Naive thymus-derived CD8-positive, alpha-beta T cell (primary cell): Measurements from ENCODE around the gene RAB44. TPM values are rescaled to one million over a fixed set of nuclear protein-coding genes. Genes with fewer than 3 reads are reported as not detected.
"Not testable (repeated sequence)": the region's sequence is repeated elsewhere in the genome, so short reads cannot be mapped to it uniquely, and the experiment has no call there.

Source experiments
- ATAC-seq, 2 donors: fragments of 150-1000 bp; cut with Tn5 transposase in 1 of 2; sonication (Bioruptor Pico), chemical (Tn5 transposase) in 1 of 2; 1 replicate in 1 of 2; 2 replicates in 1 of 2; pipeline ENCODE4 v1.10.0; 2021; ENCODE audit warnings: mild to moderate bottlenecking in 2 of 2, moderate library complexity in 2 of 2
- POLR2A ChIA-PET: fragments of 350-600 bp; sonication (Branson Sonifier 250); formaldehyde crosslinking; loops from one replicate; lab custom pipeline; 2021; ENCODE audit warnings: antibody characterized with exemption; lab: Charles Lee
- DNase-seq, 10 donors: peaks; one replicate each; pipeline versions ENCODE4 v3.0.0 to v3.0.0-alpha.2; 2020 to 2022
- H3K27ac Mint-ChIP-seq, 10 donors: one replicate each; pipeline ENCODE4 v1.8.0; 2020 to 2022; ENCODE audit warnings: mild to moderate bottlenecking in 10 of 10, mixed read lengths in 10 of 10, moderate library complexity in 4 of 10, inconsistent platforms in 1 of 10
- H3K27me3 Mint-ChIP-seq, 5 donors: one replicate each; pipeline ENCODE4 v1.8.0; 2021 to 2022; ENCODE audit warnings: mixed read lengths in 5 of 5
- H3K36me3 Mint-ChIP-seq, 3 donors: one replicate each; pipeline ENCODE4 v1.8.0; 2020 to 2022; ENCODE audit warnings: mixed read lengths in 3 of 3, mild to moderate bottlenecking in 2 of 3, inconsistent platforms in 1 of 3
- H3K4me1 Mint-ChIP-seq, 4 donors: one replicate each; pipeline ENCODE4 v1.8.0; 2021 to 2022; ENCODE audit warnings: mixed read lengths in 4 of 4
- H3K4me3 Mint-ChIP-seq, 10 donors: one replicate each; pipeline ENCODE4 v1.8.0; 2020 to 2022; ENCODE audit warnings: mild to moderate bottlenecking in 10 of 10, mixed read lengths in 10 of 10, moderate library complexity in 6 of 10, inconsistent platforms in 1 of 10
- H3K9me3 Mint-ChIP-seq, 9 donors: one replicate each; pipeline ENCODE4 v1.8.0; 2020 to 2022; ENCODE audit warnings: mixed read lengths in 9 of 9, mild to moderate bottlenecking in 3 of 9, inconsistent platforms in 1 of 9, moderate library complexity in 1 of 9
- polyA plus RNA-seq, 3 donors: library from polyadenylated mRNA; unstranded; fragments of 300-500 nt; fragmentation: Illumina TruSeq; gene quantifications; one replicate each; pipeline ENCODE4 v1.2.3, GENCODE V29; 2021
- total RNA-seq, 8 experiments: library from RNA in 2 of 8; stranded (reverse) in 2 of 8; gene quantifications; one replicate each; pipeline ENCODE4 v1.2.3 and lab custom pipeline; 2021 to 2026

The RAB44 gene
- total and polyA plus RNA-seq, 5 experiments from 2014 or later: not detected

DNA sequence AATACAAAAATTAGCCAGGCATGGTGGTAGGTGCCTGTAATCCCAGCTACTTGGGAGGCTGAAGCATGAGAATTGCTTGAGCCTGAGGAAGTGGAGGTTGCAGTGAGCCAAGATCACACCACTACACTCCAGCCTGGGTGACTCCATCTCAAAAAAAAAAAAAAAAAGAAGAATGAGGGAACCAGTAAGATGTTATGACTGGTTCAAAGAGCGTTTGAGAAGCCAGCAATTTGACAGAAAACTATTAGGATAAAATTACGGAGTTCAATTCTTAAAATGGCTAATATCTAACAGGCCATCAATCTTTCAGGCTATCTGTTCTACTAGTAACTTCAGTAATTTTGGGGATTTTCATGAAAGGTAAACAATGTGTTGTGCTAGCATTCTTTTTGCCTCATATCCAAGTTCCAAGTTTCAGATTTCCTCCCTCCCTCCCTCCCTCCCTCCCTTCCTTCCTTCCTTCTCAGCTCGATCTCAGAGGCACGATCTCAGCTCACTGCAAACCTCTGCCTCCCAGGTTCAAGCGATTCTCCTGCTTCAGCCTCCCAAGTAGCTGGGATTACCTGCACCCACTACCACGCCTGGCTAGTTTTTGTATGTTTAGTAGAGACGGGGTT lies 7.4 kb downstream of the RAB44 start:
- Mint-ChIP-seq H3K27ac (peak overlapping the region in 2 of 10 donors; percentile 37 to 57), H3K27me3 (peaks cover 0 to 11% (median 0%) of the 10 kb centered on the region in 5 donors), H3K4me1 (peaks cover 0 to 14% (median 0%) of the 10 kb centered on the region in 4 donors)
- POLR2A ChIA-PET, DNase-seq, H3K4me3 Mint-ChIP-seq, H3K36me3 Mint-ChIP-seq, H3K9me3 Mint-ChIP-seq, ATAC-seq: not testable (repeated sequence)

DNA sequence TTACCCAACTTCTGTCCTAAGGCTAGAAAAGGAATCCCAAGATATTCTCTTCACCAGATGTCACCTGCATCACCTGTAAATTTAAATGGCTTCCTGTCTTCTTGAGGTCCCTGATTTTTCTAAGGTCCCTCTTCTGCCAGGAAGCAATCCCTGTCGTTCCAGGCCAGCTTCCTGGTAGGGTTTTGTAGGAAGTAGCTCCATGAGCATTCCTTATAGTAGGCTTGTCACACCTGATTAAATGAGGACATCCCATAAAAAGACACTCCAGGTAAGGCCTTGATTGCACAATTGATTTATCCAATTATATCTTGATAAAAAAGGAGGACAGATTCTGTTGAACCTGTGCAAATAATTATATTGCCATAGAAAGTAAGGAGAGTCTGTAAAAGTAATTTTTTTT lies 8.7 kb downstream of the RAB44 start:
- ATAC-seq (no peak), DNase-seq (no peak)
- Mint-ChIP-seq H3K4me3 (no peak overlapping the region), H3K4me1 (peaks cover 0 to 7% (median 0%) of the 10 kb centered on the region in 4 donors), H3K27ac (no peak overlapping the region), H3K9me3 (no peaks in the 10 kb centered on the region), H3K36me3 (no peaks in the 10 kb centered on the region), H3K27me3 (peaks cover 0 to 11% (median 0%) of the 10 kb centered on the region in 5 donors)
- POLR2A ChIA-PET: interaction anchor here (0.7 kb wide), 1 partner anchor 410 kb away, joined by 3 read pairs; no protein-coding TSS in a partner anchor

DNA sequence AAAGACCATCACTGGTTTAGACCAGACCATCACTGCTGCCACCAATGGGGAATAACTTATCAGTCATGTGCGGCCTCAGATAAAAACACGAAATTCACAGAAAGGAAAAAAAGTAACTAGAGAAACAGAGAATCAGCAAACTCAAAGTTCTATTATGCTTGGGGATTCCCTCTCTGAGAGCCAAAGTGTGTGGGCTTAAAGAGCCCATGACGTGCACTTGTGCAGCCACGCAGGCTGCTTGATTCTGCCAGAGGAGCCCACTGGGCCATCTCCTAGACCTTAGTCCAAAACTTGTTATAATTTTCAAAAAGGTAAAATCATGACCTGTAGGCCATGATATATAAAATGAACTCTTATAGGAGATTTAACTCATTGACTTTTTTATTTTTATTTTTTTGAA lies 15.2 kb downstream of the RAB44 start:
- POLR2A ChIA-PET: no interaction called here
- H3K9me3 Mint-ChIP-seq: no peaks in the 10 kb centered on the region
- peaks cover 0 to 3% (median 0%) of the 10 kb centered on the region in 5 donors for H3K27me3 Mint-ChIP-seq
- no peaks in the 10 kb centered on the region for H3K4me1 Mint-ChIP-seq
- ATAC-seq (no peak), DNase-seq (no peak)
- H3K36me3 Mint-ChIP-seq: no peaks in the 10 kb centered on the region
- no peak overlapping the region for H3K27ac Mint-ChIP-seq
- H3K4me3 Mint-ChIP-seq: no peak overlapping the region

DNA sequence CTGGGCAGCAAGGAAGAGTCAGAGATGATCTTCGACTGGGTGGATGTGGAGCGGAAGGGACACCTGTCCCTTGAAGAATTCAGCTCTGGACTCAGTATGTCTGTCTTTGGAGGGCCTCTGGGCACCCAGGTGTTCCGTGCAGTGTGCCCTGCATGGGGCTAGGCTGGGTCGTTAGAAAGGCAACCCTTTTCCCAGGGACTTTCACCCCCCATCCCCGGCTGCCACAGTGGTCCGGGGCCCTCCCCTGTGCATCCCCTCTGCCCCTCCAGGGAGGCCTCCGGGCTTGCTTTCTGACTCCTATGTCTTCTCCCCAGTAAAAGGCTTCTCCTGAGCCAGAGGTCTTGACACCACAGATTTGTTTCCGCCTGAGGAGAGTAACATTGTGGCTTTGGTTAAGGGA lies 16.2 kb downstream of the RAB44 start:
- no peaks in the 10 kb centered on the region for H3K9me3 Mint-ChIP-seq
- no peaks in the 10 kb centered on the region for H3K4me1 Mint-ChIP-seq
- POLR2A ChIA-PET: no interaction called here
- H3K4me3 Mint-ChIP-seq: no peak overlapping the region
- H3K27ac Mint-ChIP-seq: peak overlapping the region in 1 of 10 donors; percentile 18
- ATAC-seq (no peak), DNase-seq (no peak)
- peaks cover 0 to 3% (median 0%) of the 10 kb centered on the region in 5 donors for H3K27me3 Mint-ChIP-seq
- H3K36me3 Mint-ChIP-seq: no peaks in the 10 kb centered on the region

DNA sequence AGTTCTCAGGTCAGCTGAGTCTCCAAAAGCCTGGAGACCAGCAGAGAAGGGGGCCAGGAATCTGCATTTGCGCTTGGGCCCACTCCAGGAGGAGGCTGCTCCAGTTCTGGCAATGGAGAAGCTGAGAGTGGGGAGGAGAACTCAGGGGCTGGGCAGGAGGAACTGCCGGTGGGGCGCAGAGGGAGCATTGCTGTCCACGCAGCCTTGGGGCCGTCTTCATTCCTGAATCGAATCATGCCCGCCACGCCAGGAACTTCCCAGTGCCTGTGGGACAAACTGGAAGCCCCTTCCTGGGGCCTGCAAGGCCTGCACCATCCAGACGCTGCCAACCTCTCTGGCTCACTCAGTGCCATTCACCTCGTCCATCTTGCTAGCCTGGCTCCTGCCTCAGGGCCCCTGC lies 16.9 kb downstream of the RAB44 start:
- Mint-ChIP-seq H3K9me3 (no peaks in the 10 kb centered on the region), H3K4me1 (peaks cover 0 to 2% (median under 1%) of the 10 kb centered on the region in 4 donors), H3K36me3 (no peaks in the 10 kb centered on the region), H3K27ac (no peak overlapping the region), H3K27me3 (peaks cover 0 to 3% (median 0%) of the 10 kb centered on the region in 5 donors), H3K4me3 (no peak overlapping the region)
- no peak for ATAC-seq
- POLR2A ChIA-PET: no interaction called here
- DNase-seq: no peak

DNA sequence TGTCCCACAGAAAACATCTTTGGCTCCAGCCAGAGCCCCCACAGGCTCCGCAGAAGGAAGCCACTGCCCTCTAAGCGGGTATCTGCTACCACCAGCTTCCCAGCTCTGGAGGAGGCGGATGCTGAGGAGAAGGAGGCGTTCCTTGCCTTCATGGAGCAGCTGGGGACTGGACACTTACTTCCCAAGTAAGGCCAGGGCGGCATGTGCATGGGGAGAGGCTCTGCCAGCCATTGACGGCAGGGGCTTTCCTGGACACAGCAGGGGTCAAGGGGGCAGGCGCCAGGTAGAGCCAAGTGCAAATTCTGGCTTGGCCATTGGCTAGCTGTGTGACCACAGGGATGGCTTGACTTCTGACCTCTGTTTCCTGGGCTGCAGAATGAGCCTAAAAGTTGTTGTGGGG lies 17.8 kb downstream of the RAB44 start:
- peaks cover 0 to 4% (median 1%) of the 10 kb centered on the region in 4 donors for H3K4me1 Mint-ChIP-seq
- no peaks in the 10 kb centered on the region for H3K9me3 Mint-ChIP-seq
- no peak overlapping the region for H3K4me3 Mint-ChIP-seq
- DNase-seq (no peak), ATAC-seq (no peak)
- H3K27ac Mint-ChIP-seq: no peak overlapping the region
- POLR2A ChIA-PET: no interaction called here
- peaks cover 0 to 3% (median 0%) of the 10 kb centered on the region in 5 donors for H3K27me3 Mint-ChIP-seq
- no peaks in the 10 kb centered on the region for H3K36me3 Mint-ChIP-seq

DNA sequence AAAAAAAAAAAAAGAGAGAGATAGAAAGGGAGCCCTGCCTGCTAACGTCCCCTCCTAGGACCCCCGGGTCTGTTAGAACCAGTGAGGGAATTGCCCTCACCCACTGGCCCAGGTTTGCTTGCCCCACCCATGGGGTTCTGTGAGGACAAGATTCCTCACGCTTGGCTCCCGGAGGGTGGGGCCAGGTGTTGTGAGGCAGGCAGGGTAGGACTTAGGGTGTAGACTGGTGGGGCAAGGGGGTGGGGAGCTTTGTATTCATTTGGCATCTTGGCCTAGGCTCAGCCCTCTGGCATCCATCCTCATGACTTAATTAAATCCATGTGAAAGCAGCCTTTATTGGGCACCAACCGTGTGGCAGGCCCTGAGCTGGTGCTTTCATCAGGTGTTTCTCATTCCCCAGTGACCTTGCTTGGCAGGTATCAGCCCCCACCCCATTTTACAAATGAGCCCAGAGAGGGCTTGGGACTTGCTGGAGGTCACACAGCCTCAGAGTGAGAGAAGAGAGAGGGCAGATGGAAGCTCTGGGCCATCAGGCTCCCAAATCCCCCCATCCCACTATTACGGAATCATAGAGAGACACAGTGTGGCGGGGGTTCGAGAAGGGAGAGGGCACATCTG lies 19.0 kb downstream of the RAB44 start:
- POLR2A ChIA-PET: interaction anchor here (0.7 kb wide), 1 partner anchor 18 kb away, joined by 3 read pairs; no protein-coding TSS in a partner anchor
- no peak overlapping the region for H3K4me3 Mint-ChIP-seq
- H3K27me3 Mint-ChIP-seq: peaks cover 0 to 3% (median 0%) of the 10 kb centered on the region in 5 donors
- peaks cover 0 to 4% (median 1%) of the 10 kb centered on the region in 4 donors for H3K4me1 Mint-ChIP-seq
- H3K9me3 Mint-ChIP-seq: no peaks in the 10 kb centered on the region
- H3K27ac Mint-ChIP-seq: no peak overlapping the region
- no peaks in the 10 kb centered on the region for H3K36me3 Mint-ChIP-seq
- DNase-seq: no peak
- no peak for ATAC-seq

DNA sequence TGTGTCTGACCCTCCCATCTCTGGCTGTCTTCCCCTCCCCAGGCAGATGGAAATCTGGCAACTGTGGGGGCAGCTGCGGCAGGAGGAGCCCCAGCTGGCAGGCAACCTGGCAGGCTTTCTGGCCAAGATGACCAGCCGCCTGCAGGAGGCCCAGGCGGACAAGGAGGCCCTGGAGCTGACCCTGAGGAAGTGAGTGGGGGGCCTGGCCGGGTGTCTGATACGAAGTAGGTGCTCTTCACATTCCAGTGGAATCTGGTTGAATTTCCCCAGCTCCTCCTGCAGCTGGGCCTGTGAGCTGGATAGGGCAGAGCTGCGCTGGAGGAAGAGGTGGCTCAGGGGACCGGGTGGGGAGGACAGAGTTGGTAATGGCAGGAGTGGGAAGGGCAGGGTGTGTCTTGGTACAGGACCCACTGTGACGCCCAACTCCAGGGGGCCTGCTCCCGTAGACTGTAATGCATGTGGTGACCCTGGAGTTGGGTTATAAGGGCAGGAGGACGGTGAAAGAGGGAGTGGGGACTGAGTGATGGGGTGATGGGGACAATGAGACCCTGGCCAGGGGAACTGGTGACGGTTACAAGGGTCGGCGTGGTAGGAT lies 19.7 kb downstream of the RAB44 start:
- peaks cover 0 to 4% (median 1%) of the 10 kb centered on the region in 4 donors for H3K4me1 Mint-ChIP-seq
- H3K36me3 Mint-ChIP-seq: no peaks in the 10 kb centered on the region
- DNase-seq (no peak), ATAC-seq (no peak)
- no peaks in the 10 kb centered on the region for H3K9me3 Mint-ChIP-seq
- POLR2A ChIA-PET: no interaction called here
- H3K27ac Mint-ChIP-seq: no peak overlapping the region
- H3K27me3 Mint-ChIP-seq: peaks cover 0 to 3% (median 0%) of the 10 kb centered on the region in 5 donors
- H3K4me3 Mint-ChIP-seq: no peak overlapping the region

DNA sequence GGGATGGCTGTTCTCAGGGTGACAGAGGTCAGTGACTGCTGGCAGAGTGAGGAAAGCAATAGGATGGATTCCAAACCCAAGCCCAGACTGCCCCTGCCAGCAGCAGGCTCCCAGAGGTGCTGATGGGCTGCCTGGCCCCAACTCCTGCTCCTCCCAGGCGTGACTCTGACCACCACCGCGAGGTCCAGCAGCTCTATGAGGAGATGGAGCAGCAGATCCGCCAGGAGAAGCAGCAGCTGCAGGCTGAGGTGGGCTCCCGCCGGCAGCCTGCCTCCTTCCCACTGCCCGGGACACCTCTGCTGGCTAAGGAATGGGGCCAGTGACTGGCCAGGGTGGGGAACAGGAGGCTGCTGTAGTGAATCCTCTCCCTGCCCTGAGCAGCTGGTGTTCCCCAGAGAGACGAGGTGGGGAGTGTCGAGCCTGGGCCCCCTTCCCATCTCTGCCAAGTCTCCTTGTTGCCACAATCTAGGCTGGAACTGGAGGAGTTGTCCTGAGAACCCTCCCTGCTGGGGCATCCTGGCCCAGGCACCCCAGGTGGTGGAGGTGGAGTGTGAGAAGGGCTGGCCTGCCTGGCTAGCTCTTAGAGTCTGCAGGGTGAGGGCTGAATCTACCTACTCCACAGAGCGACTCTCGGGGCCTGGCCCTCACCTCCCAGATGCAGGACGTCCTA lies 20.4 kb downstream of the RAB44 start:
- POLR2A ChIA-PET: interaction anchor here (0.7 kb wide), 1 partner anchor 19 kb away, joined by 4 read pairs; no protein-coding TSS in a partner anchor
- Mint-ChIP-seq H3K4me3 (no peak overlapping the region), H3K36me3 (no peaks in the 10 kb centered on the region), H3K27ac (no peak overlapping the region), H3K4me1 (peaks cover 0 to 4% (median 1%) of the 10 kb centered on the region in 4 donors), H3K9me3 (no peaks in the 10 kb centered on the region), H3K27me3 (peaks cover 0 to 3% (median 0%) of the 10 kb centered on the region in 5 donors)
- DNase-seq (no peak), ATAC-seq (no peak)

DNA sequence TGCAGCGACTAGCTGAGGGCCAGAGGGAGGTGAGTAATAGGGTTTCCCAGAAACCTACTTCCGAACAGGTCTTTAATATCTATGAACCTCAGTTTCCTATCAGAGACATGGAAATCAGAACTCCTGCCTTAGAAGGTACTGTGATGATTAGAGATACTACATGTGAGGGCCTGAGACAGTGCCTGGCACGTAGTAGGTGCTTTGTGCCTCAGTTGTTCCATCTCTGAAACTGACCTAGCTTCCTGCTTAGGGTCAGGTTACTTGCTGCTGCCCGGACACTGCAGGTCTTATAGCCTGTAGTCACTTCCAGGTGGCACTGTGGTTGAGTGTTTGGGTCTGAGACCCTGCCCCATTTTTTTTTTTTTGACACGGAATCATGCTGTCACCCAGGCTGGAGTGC lies 20.9 kb downstream of the RAB44 start:
- Mint-ChIP-seq H3K9me3 (no peaks in the 10 kb centered on the region), H3K4me1 (peaks cover 0 to 4% (median 1%) of the 10 kb centered on the region in 4 donors), H3K27ac (no peak overlapping the region), H3K36me3 (no peaks in the 10 kb centered on the region), H3K4me3 (no peak overlapping the region), H3K27me3 (peaks cover 0 to 3% (median 0%) of the 10 kb centered on the region in 5 donors)
- DNase-seq: no peak
- no peak for ATAC-seq
- POLR2A ChIA-PET: interaction anchor here (0.7 kb wide), 1 partner anchor 18 kb away, joined by 4 read pairs; no protein-coding TSS in a partner anchor

DNA sequence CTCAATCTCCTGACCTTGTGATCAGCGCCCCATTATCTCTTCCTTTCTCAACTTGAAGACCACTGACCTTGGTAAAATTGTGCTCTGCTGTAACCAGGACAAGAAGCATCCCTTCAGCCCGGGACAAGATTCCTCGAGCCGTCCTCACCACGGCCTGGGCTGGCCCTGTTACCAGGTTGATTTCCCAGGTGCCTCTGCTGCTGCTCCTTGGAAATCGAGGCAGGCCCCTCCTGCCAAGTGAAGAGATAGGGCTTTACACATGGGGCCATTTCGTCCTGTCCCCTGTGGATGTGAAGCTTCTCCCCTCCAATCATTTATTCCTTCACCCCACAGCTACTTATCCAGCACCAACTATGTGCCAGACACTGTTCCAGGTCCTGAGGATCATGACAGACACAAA lies 21.5 kb downstream of the RAB44 start:
- Mint-ChIP-seq H3K9me3 (no peaks in the 10 kb centered on the region), H3K4me1 (peaks cover 0 to 4% (median 1%) of the 10 kb centered on the region in 4 donors), H3K27ac (no peak overlapping the region), H3K27me3 (peaks cover 0 to 3% (median 0%) of the 10 kb centered on the region in 5 donors), H3K4me3 (no peak overlapping the region), H3K36me3 (no peaks in the 10 kb centered on the region)
- POLR2A ChIA-PET: no interaction called here
- ATAC-seq (no peak), DNase-seq (no peak)

DNA sequence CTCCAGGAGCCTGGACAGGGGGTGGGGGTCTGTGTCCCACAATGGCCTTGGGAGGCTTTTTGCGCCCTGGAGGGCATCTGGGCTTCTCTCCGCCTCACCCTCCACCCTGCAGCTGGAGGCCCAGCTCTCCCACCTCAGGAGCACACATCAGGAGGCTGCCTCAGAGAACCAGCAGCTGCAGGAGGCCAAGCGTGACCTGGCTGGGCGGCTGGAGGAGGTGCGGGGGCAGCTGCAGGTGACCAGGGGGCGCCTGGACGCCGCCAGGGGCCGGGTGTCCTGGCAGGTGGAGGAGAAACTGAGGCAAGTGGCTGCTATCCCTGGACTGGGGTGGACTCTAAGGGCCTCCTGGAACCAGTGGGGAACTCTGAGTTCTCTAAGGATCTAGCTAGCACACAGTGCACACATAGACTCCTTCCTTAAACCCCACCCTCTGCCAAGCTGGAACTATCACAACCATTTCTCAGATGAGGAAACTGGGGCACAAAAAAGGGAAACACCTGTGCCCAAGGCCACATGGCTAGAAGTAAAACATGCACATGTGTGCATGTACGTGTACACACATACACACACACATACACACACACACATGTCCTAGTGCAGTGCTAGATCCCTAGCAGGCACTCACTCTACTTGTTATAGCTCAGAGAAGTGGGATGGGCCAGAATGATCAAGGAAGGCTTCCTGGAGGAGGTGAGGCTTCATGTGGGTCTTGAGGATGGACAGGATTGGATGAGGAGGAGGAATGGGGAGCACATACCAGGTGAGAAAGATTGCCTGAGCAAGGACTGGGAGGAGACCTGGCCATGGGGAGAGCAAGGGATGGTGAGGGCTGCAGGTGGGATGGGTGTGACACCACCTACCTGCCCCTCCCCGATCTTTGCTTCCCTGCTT lies 22.9 kb downstream of the RAB44 start:
- Mint-ChIP-seq H3K9me3 (no peaks in the 10 kb centered on the region), H3K36me3 (no peaks in the 10 kb centered on the region), H3K27me3 (peaks cover 0 to 3% (median 0%) of the 10 kb centered on the region in 5 donors), H3K27ac (no peak overlapping the region), H3K4me3 (no peak overlapping the region), H3K4me1 (peaks cover 0 to 13% (median 1%) of the 10 kb centered on the region in 4 donors)
- DNase-seq (no peak), ATAC-seq (no peak)
- POLR2A ChIA-PET: no interaction called here
